GM19452 (cell line): Measurements from ENCODE around the gene LENG8.

Experiments
- ATAC-seq: cut with Tn5 transposase; IDR thresholded peaks from one replicate; pipeline ENCODE4 v1.9.1; 2021; ENCODE audit not compliant: unreplicated experiment

Gene LENG8

DNA sequence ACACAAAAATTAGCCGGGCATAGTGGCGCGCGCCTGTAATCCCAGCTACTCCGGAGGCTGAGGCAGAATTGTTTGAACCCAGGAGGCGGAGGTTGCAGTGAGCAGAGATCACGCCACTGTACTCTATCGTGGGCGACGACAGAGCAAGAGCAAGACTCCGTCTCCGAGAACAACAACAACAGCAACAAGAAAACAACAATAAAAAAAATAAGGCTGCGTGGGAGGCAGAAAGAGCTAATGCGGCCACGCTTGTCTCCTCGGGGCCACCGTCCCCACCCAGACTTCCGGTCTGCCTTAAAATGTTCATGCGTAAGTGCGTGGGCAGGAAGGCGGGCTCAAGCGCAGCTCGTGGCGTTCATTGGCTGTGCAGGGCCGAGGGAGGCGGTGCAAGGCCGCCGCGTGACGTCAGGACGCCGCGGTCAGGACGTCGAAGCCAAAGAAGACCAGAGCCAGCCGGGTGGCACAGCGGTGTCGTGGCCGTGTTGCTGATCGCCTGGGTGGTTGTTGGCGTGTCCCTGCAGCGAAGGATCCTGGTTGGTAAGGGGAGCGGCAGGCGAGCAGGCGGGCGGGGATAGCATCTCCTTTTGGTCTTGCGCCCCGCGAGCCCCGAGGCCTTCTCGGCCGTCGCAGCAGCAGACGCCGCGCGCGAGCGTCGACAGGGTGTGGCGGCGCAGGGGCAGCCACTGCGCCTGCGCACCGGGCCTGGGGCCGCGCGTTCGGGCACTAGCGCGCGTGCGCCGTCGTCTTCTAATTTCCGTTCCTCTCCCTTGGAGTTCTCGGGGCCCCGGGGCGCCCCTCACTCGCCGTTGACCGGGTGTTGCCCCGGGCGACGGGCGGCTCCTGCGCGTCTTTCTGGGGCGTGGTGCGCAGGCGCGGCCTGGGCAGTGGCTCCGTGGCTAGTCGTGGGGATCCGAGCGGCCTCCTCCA is at the start of gene LENG8:
Gene LENG8 (plus strand): TSS at position 426 of the 927 bp plus-strand sequence. CDS start 2,146 bp downstream, outside the sequence.
- ATAC-seq = peak; percentile 83

DNA sequence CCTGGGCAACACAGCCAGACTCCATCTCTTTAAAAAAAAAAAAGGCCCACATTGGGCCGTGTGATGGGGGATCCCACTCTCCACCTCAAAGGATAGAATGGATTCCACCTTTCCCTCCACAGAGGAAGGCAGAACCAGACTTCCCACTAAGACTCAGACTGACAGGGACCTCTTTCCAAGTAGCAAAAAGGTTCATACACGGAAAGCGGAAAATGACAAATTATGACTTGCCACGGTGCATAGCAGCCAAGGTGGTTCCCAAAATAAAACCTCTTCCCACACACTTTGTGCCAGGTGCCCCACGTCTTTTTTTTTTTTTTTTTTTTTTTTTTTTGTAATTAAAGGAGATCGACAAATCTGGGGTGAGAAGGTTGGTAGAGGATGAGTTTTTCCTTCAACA is 48.1 kb upstream of the LENG8 start:
- no peak for ATAC-seq

DNA sequence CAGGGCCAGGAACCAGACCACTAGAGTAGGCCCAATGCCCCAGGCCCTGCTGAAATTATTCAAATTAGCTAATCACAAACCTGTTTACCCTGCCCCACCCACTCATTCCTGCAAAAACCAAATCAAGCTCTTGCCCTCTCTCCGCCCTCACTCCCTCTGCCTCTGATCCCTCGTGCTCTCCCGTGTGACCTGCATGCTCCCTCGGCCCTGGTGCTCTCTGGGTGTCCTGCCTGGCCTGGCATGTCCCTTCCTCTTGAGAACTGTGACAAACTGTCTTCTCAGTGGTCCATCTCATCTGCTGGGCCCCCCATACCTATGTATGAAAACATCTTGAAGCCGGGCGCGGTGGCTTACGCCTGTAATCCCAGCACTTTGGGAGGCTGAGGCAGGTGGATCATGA is 45.9 kb upstream of the LENG8 start:
- no peak for ATAC-seq

DNA sequence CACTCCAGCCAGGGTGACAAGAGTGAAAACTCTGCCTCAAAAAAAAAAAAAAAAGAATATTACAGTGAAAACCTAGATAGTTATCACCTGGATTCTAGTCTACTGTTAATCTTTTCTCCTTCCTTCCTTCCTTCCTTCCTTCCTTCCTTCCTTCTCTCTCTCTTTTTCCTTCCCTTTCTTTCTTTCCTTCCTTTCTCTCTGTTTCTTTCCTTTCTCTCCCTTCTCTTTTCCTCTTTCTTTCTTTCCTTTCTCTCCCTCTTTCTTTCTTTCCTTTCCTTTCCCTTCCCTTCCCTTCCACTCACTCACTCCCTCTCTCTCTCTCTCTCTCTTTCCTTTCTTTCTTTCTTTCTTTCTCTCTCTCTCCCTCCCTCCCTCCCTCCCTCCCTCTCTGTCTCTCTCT is 43.4 kb upstream of the LENG8 start:
- no peak for ATAC-seq

DNA sequence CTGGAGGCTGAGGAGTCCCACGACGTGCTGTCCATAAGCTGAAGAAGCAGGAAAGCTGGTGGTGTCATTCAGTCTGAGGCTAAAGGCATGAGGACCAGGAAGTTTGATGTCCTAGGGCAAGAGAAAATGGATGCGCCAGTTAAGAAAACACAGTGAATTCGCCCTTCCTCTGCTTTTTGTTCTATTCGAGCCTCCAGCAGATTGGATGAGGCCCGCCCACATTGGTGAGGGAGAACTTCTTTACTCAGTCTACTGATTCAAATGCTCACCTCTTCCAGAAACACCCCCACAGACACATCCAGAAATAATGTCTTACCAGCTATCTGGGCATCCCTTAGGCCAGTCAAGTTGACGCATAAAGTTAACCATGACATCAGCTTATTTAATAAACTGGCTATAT is 41.2 kb upstream of the LENG8 start:
- ATAC-seq = no peak

- no peak for ATAC-seq
These were observed 40.5 kb upstream of the LENG8 start for GRCh38 chr19:54408456-54409026.

GRCh38 chr19:54411033-54411432 is 38.0 kb upstream of the LENG8 start:
- no peak for ATAC-seq

DNA sequence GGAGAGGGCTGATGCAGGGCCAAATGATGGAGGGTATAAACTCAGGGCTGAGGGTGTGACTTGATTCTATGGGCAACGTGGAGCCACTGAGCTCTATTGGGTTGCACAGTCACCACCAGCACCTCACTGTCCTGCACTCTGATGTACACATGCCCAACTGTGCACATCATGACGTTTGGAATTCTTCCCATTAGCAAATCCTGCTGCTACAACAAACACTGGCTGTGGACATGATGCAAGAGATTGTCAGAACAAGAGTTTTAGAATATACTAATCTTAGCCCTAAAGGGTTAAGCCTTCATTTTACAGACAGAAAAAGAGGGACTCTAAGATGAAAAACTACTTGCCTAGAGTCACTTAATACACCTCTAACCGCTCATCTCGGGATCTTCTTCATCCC is 36.1 kb upstream of the LENG8 start:
- ATAC-seq = no peak

DNA sequence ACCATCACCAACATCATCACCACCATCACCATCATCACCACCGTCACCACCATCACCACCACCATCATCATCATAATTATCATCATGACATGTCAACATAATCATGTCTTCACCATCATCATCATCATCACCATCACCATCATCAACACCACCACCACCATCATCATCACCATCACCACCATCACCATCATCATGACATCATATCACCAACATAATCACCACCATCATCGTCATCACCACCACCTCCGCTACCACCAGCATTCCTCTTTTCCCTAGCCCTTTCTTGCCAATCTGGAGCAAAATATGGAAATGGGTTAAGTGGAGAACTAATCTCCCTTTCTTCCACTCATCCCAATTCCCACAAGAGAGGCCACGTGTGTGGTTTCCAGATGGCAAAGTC is 34.8 kb upstream of the LENG8 start:
- no peak for ATAC-seq

GRCh38 chr19:54415208-54415900 is 33.6 kb upstream of the LENG8 start, which contains the start of gene TTYH1:
Gene TTYH1 (plus strand): TSS chr19:54415464. CDS start chr19:54415553, 89 bp downstream.
- no peak for ATAC-seq

DNA sequence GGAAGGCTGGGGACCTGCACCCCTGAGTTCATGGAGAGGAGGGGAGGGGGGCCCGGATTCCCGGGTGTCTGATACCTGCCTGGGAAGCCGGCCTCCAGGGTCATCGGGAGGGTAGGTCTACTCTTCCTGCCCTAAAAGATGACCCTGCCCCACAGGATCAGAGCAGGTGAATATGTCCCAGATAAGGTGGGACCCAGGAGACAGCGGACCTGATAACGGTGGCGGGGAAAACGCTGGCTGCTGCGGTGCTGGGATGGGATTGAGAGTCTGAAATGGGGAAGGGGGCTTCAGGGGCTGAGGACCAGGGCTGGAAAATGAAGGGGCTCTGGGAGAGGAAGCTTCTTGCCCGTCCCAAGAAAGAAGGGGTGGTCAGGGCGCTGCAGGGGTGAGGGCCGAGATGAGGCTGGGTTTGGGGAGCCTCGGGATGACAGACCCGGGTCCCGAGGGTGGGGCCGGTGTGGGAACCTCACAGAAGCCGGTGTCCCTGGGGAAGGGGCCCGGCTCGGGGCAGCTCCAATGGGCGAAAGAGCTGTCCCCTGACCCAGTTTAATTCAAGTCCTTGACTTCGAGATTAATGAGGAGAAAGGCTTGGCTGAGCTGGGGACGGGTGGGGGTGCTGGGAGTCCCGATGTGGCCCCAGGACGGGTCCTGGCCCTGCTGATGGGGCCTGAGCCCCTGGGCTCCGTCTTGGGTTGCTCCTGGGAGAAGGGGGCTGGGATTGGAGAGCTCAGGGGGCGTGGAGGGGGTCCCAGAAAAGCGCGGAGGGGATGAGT is 32.9 kb upstream of the LENG8 start:
- ATAC-seq = no peak

- no peak for ATAC-seq
These were observed 32.1 kb upstream of the LENG8 start for GRCh38 chr19:54416695-54417491.

DNA sequence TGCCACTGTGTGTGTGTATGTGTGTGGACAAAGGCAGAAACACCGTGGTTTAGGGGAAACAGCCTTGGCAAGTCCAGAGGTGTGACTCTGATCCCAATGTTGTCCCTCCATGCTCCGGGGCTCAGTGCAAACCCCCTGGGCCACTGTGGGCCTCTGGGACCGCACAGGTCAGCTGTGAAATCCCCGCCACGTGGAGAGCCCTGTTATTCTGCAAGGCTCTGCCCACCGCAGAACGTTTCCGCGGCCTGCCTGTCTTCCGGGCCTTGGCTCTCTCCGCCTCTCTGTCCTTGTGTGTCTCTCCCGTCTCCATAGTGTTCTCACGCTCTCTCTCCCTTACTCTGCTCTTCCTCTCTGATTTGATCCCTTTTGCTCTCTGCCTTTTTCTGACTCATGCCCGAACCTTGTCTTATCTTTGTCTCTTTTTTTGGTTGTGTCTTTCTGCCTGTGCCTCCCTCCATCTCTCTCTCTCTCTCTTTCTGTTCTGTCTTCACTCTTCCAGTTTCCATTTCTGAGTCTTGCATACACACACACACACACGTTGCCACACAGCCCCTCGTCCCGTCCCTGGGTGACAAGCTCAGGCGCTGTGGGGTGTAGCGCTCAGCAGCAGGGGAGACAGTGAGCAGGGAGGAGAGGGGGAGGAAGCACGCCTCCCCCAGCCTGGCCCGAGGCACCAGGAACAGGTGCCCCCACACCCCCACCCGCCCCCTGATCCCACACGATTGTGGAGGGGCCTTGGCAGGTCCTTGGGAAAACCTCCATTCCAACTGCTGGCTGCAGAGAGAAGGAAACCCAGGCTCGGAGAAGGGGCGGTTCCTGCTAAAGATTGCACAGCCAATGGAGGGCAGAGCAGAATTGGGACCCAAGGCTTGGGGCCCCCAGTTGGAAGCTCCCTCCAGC is 30.7 kb upstream of the LENG8 start:
- ATAC-seq = no peak

GRCh38 chr19:54418930-54419800 is 29.8 kb upstream of the LENG8 start:
- no peak for ATAC-seq

DNA sequence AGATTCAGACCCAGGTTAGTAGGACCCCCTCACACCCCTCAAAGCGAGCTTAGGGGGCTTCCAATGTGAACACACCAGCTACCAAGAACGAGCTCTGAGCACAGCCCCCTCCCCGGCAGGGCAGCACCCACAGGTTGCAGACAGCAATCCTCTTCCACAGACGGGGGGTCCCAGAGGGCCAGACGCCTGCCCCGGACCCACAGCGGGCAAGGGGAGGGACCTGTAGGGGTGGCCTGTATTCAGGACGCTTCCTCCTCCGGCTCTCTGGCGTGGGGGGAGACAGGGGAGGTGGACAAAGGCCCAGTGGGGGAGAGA is 29.0 kb upstream of the LENG8 start:
- ATAC-seq = no peak

- no peak for ATAC-seq
These were observed 28.4 kb upstream of the LENG8 start for GRCh38 chr19:54420383-54421168.

DNA sequence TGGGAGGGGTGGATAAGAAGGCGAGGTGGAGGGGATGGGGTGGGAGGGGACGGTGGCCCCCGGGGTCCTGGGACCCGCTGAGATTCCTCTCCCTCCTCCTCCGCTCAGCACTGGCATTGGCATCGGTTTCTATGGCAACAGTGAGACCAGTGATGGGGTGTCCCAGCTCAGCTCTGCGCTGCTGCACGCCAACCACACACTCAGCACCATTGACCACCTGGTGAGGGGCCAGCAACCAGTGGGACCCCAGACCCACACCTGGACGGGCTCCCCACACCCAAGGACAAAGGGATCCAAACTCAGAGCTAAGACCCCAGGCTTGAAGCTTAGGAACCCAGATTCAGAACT is 27.9 kb upstream of the LENG8 start:
- no peak for ATAC-seq

DNA sequence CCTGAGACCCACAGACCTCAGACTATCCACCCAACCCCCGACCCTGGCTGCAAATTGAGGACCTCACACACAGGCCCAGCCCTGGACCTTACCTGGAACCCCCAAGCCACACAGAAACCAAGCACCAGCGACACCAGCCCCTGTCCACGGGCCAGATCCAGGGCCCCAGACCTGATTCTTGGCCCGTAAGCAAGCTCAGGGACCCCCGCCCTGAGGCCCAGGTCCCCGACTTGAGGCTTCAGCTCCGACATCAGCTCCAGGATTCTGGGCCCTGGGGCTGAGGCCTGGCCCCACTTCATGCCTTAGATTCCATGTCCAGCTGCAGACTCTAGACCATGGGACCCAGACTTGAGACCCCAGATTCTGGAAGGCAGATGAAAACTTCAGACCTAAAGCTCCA is 27.5 kb upstream of the LENG8 start:
- no peak for ATAC-seq
